Measurements from ENCODE around the gene TBC1D3L.
"Not testable (repeated sequence)": the region's sequence is repeated elsewhere in the genome, so short reads cannot be mapped to it uniquely, and the experiment has no call there.

Gene TBC1D3L

GRCh38 chr17:37988960-37989359, at the start of gene TBC1D3L:
Gene TBC1D3L (minus strand): TSS chr17:37989060. CDS start chr17:37987520, 1,540 bp downstream.
- not testable (repeated sequence) for DNase-seq

DNA sequence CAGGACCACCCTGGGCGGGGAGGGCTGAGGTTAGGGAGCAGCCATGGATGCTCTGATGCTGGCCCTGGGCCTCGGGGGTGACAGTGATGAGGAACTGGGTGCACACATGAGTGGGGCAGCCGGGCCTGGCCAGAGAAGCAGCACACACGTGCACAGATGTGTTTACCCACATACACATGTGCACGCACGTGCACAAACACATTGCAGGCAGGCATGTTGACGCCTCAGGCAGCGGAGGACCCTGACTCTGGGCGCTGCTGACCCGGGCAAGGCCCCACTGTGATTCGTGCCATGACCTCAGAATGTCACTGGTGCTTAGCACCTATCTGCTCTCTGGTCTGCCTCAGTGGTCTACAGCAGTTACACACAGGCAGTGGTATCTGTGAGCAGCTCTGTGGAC, 14.8 kb upstream of the TBC1D3L start, which contains the start of gene TBC1D3D:
TSS of gene TBC1D3D (plus strand) at position 301 of the 400 bp plus-strand sequence. CDS start 1,585 bp downstream, outside the sequence.
- DNase-seq = not testable (repeated sequence)

All from CD4-positive, alpha-beta T cell treated with Interleukin-4 for 4 hours (primary cell).